Karpas-422 (cell line): Measurements from ENCODE around the gene TUNAR. TPM values are rescaled to one million over a fixed set of nuclear protein-coding genes. Genes with fewer than 3 reads are reported as not detected.

Experiments
- DNase-seq: peaks from one replicate; pipeline ENCODE4 v3.0.0-alpha.2; 2015
- H2AFZ ChIP-seq: fragments of 200-600 bp; sonication (generic); 2 replicates; pipeline ENCODE4 v1.6.1; 2014; ENCODE audit warnings: antibody characterized with exemption, low read length, mixed read lengths
- H3K27ac ChIP-seq: fragments of 200-600 bp; sonication (generic); 2 replicates; pipeline ENCODE4 v1.5.1; 2014; ENCODE audit warnings: mild to moderate bottlenecking, low read length, moderate library complexity
- H3K27me3 ChIP-seq: fragments of 200-600 bp; sonication (generic); 2 replicates; pipeline ENCODE4 v1.6.1; 2014; ENCODE audit warnings: low read length, mixed read lengths
- H3K36me3 ChIP-seq: fragments of 200-600 bp; sonication (generic); 2 replicates; pipeline ENCODE4 v1.6.1; 2014; ENCODE audit warnings: low read length, mixed read lengths; ENCODE audit not compliant: insufficient read depth
- H3K4me1 ChIP-seq: fragments of 200-600 bp; sonication (generic); 2 replicates; pipeline ENCODE4 v1.6.1; 2014; ENCODE audit warnings: mild to moderate bottlenecking, low read length, mixed read lengths
- H3K4me2 ChIP-seq: fragments of 200-600 bp; sonication (generic); 2 replicates; pipeline ENCODE4 v1.6.1; 2014; ENCODE audit warnings: low read length, low read depth, mild to moderate bottlenecking; ENCODE audit not compliant: poor library complexity, severe bottlenecking
- H3K4me3 ChIP-seq: fragments of 200-600 bp; sonication (generic); 2 replicates; pipeline ENCODE4 v1.5.1; 2014; ENCODE audit warnings: mild to moderate bottlenecking, antibody characterized with exemption, low read length, mixed read lengths
- H3K79me2 ChIP-seq: fragments of 200-600 bp; sonication (generic); 2 replicates; pipeline ENCODE4 v1.6.1; 2014; ENCODE audit warnings: mild to moderate bottlenecking, low read length, mixed read lengths
- H3K9ac ChIP-seq: fragments of 200-600 bp; sonication (generic); 2 replicates; pipeline ENCODE4 v1.6.0; 2014; ENCODE audit warnings: low read length
- H3K9me2 ChIP-seq: fragments of 200-600 bp; sonication (generic), shearing (Covaris generic); replicated peaks from 2 replicates; pipeline ENCODE4 v1.6.0; 2014; ENCODE audit warnings: mild to moderate bottlenecking, low read length, moderate library complexity; ENCODE audit not compliant: insufficient read depth
- H3K9me3 ChIP-seq: fragments of 300-700, 200-600 bp; sonication (generic); 2 replicates; pipeline ENCODE4 v1.6.1; 2014; ENCODE audit warnings: low read length, mixed read lengths
- H4K20me1 ChIP-seq: fragments of 200-600 bp; sonication (generic); 2 replicates; pipeline ENCODE4 v1.6.1; 2014; ENCODE audit warnings: mild to moderate bottlenecking, antibody characterized with exemption, low read length, low read depth; ENCODE audit not compliant: insufficient read depth
- total RNA-seq: library from RNA; depleted of rRNA; stranded (reverse); fragments of >200 nt; shearing (Covaris generic); gene quantifications from 2 replicates; pipeline ENCODE4 v1.2.3, GENCODE V29; 2014; ENCODE audit warnings: low replicate concordance

Gene TUNAR
- total RNA-seq, 1 experiment from 2014 or later: not detected

GRCh38 chr14:95903616-95904107, 27.0 kb downstream of the TUNAR start:
- Histone ChIP-seq H3K9me2 (no peaks in the 10 kb centered on the region), H4K20me1 (no peaks in the 10 kb centered on the region), H3K27ac (no peak overlapping the region), H3K36me3 (no peaks in the 10 kb centered on the region), H3K4me1 (no peaks in the 10 kb centered on the region), H3K9me3 (no peaks in the 10 kb centered on the region), H2AFZ (no peak overlapping the region), H3K79me2 (no peaks in the 10 kb centered on the region), H3K4me2 (no peak overlapping the region), H3K9ac (no peak overlapping the region), H3K4me3 (no peak overlapping the region), H3K27me3 (no peaks in the 10 kb centered on the region)
- no peak for DNase-seq

- no peaks in the 10 kb centered on the region for H3K9me2 ChIP-seq
- no peak overlapping the region for H3K4me3 ChIP-seq
- H3K27ac ChIP-seq: no peak overlapping the region
- H4K20me1 ChIP-seq: no peaks in the 10 kb centered on the region
- H3K9ac ChIP-seq: no peak overlapping the region
- H2AFZ ChIP-seq: no peak overlapping the region
- no peaks in the 10 kb centered on the region for H3K79me2 ChIP-seq
- no peaks in the 10 kb centered on the region for H3K4me1 ChIP-seq
- H3K36me3 ChIP-seq: no peaks in the 10 kb centered on the region
- H3K9me3 ChIP-seq: no peaks in the 10 kb centered on the region
- no peaks in the 10 kb centered on the region for H3K27me3 ChIP-seq
- no peak for DNase-seq
- no peak overlapping the region for H3K4me2 ChIP-seq
These were observed 30.0 kb downstream of the TUNAR start for GRCh38 chr14:95906591-95906990.

GRCh38 chr14:95910628-95911027, 34.0 kb downstream of the TUNAR start:
- Histone ChIP-seq H3K9ac (no peak overlapping the region), H3K4me1 (no peaks in the 10 kb centered on the region), H3K27me3 (no peaks in the 10 kb centered on the region; the same call in 1 of the 2 replicates), H3K9me3 (no peaks in the 10 kb centered on the region), H3K36me3 (no peaks in the 10 kb centered on the region), H4K20me1 (no peaks in the 10 kb centered on the region), H3K4me2 (no peak overlapping the region), H3K27ac (no peak overlapping the region), H3K4me3 (no peak overlapping the region), H3K9me2 (no peaks in the 10 kb centered on the region), H2AFZ (no peak overlapping the region), H3K79me2 (no peaks in the 10 kb centered on the region)
- no peak for DNase-seq

GRCh38 chr14:95911456-95911855, 34.8 kb downstream of the TUNAR start:
- Histone ChIP-seq H3K4me3 (no peak overlapping the region), H3K9ac (no peak overlapping the region), H3K27ac (no peak overlapping the region), H3K9me2 (no peaks in the 10 kb centered on the region), H3K4me2 (no peak overlapping the region), H2AFZ (no peak overlapping the region), H3K9me3 (no peaks in the 10 kb centered on the region), H3K27me3 (no peaks in the 10 kb centered on the region; the same call in 1 of the 2 replicates), H3K4me1 (no peaks in the 10 kb centered on the region), H3K79me2 (no peaks in the 10 kb centered on the region), H3K36me3 (no peaks in the 10 kb centered on the region), H4K20me1 (no peaks in the 10 kb centered on the region)
- DNase-seq: no peak

GRCh38 chr14:95915330-95915729, 38.7 kb downstream of the TUNAR start:
- H3K9me3 ChIP-seq: no peaks in the 10 kb centered on the region
- no peak overlapping the region for H3K4me3 ChIP-seq
- H4K20me1 ChIP-seq: no peaks in the 10 kb centered on the region
- H3K36me3 ChIP-seq: no peaks in the 10 kb centered on the region
- DNase-seq: no peak
- H3K27ac ChIP-seq: no peak overlapping the region
- no peaks in the 10 kb centered on the region; the same call in 1 of the 2 replicates for H3K27me3 ChIP-seq
- no peak overlapping the region for H3K4me2 ChIP-seq
- no peak overlapping the region for H2AFZ ChIP-seq
- H3K4me1 ChIP-seq: no peaks in the 10 kb centered on the region
- no peaks in the 10 kb centered on the region for H3K79me2 ChIP-seq
- H3K9ac ChIP-seq: no peak overlapping the region
- no peaks in the 10 kb centered on the region for H3K9me2 ChIP-seq

- Histone ChIP-seq H2AFZ (no peak overlapping the region), H3K9me2 (no peaks in the 10 kb centered on the region), H3K9ac (no peak overlapping the region), H4K20me1 (0 out of 2 replicates have a peak, but pooled peaks cover 5% of the 10 kb centered on the region), H3K4me1 (no peaks in the 10 kb centered on the region), H3K4me3 (no peak overlapping the region), H3K27ac (no peak overlapping the region), H3K4me2 (no peak overlapping the region), H3K79me2 (no peaks in the 10 kb centered on the region), H3K36me3 (no peaks in the 10 kb centered on the region), H3K9me3 (no peaks in the 10 kb centered on the region), H3K27me3 (peaks cover 3% of the 10 kb centered on the region; the same call in 1 of the 2 replicates)
- no peak for DNase-seq
These were observed 41.8 kb downstream of the TUNAR start for GRCh38 chr14:95918466-95918865.

- DNase-seq: no peak
- Histone ChIP-seq H3K4me2 (no peak overlapping the region), H4K20me1 (0 out of 2 replicates have a peak, but pooled peaks cover 5% of the 10 kb centered on the region), H3K9ac (no peak overlapping the region), H3K27ac (no peak overlapping the region), H2AFZ (no peak overlapping the region), H3K27me3 (peaks cover 3% of the 10 kb centered on the region; the same call in 1 of the 2 replicates), H3K4me1 (no peaks in the 10 kb centered on the region), H3K36me3 (no peaks in the 10 kb centered on the region), H3K9me3 (no peaks in the 10 kb centered on the region), H3K79me2 (no peaks in the 10 kb centered on the region), H3K9me2 (no peaks in the 10 kb centered on the region), H3K4me3 (no peak overlapping the region)
These were observed 44.3 kb downstream of the TUNAR start for GRCh38 chr14:95920769-95921438.

GRCh38 chr14:95922080-95922479, 45.4 kb downstream of the TUNAR start:
- Histone ChIP-seq H3K4me3 (no peak overlapping the region), H3K4me2 (no peak overlapping the region), H3K27me3 (peaks cover 3% of the 10 kb centered on the region; the same call in 1 of the 2 replicates), H3K36me3 (no peaks in the 10 kb centered on the region), H3K27ac (no peak overlapping the region), H3K9ac (no peak overlapping the region), H3K79me2 (no peaks in the 10 kb centered on the region), H2AFZ (no peak overlapping the region), H3K9me3 (no peaks in the 10 kb centered on the region), H3K9me2 (no peaks in the 10 kb centered on the region), H3K4me1 (no peaks in the 10 kb centered on the region), H4K20me1 (0 out of 2 replicates have a peak, but pooled peaks cover 5% of the 10 kb centered on the region)
- DNase-seq: no peak
